WTC11 (cell line): ENCODE measurements around the gene CENATAC.
"Not testable (repeated sequence)": the region's sequence is repeated elsewhere in the genome, so short reads cannot be mapped to it uniquely, and the experiment has no call there.

Experiments
- ATF1 ChIP-seq: sonication (generic); formaldehyde crosslinking; IDR thresholded peaks from 2 replicates; pipeline ENCODE4 v1.8.1; 2023; ENCODE audit warnings: mild to moderate bottlenecking, moderate library complexity, missing genetic modification reagents
- CREM ChIP-seq: sonication (generic); formaldehyde crosslinking; IDR thresholded peaks from 2 replicates; pipeline ENCODE4 v1.8.1; 2022; ENCODE audit warnings: mild to moderate bottlenecking, missing genetic modification reagents, moderate library complexity
- GTF2I ChIP-seq: fragments of 250-450 bp; sonication (Bioruptor Pico); conservative IDR thresholded peaks from 2 replicates; pipeline ENCODE4 v1.4.0; 2021; ENCODE audit warnings: mild to moderate bottlenecking
- NFE2L1 ChIP-seq: sonication (generic); formaldehyde crosslinking; IDR thresholded peaks from 2 replicates; pipeline ENCODE4 v1.8.1; 2023; ENCODE audit warnings: missing genetic modification reagents
- NR1H2 ChIP-seq: sonication (generic); formaldehyde crosslinking; IDR thresholded peaks from 2 replicates; pipeline ENCODE4 v1.9.0; 2021; ENCODE audit warnings: mild to moderate bottlenecking, moderate library complexity, missing genetic modification reagents
- SMAD3 ChIP-seq: sonication (generic); formaldehyde crosslinking; IDR thresholded peaks from 2 replicates; pipeline ENCODE4 v1.8.0; 2022; ENCODE audit warnings: missing genetic modification reagents, mild to moderate bottlenecking, borderline replicate concordance
- SP1 ChIP-seq: sonication (generic); formaldehyde crosslinking; conservative IDR thresholded peaks from 2 replicates; pipeline ENCODE4 v1.8.1; 2022; ENCODE audit warnings: missing genetic modification reagents
- TEAD4 ChIP-seq: sonication (generic); formaldehyde crosslinking; IDR thresholded peaks from 2 replicates; pipeline ENCODE4 v1.8.0; 2022; ENCODE audit warnings: mild to moderate bottlenecking, missing genetic modification reagents
- TF ChIP-seq, protein P1 (sequence below): sonication (generic); formaldehyde crosslinking; IDR thresholded peaks from 2 replicates; pipeline ENCODE4 v1.8.0; 2022; ENCODE audit warnings: mild to moderate bottlenecking, missing genetic modification reagents
- TF ChIP-seq, protein P2 (sequence below): fragments of 200-600 bp; IDR thresholded peaks from 2 replicates; pipeline ENCODE4 v1.8.0; 2022; ENCODE audit warnings: antibody characterized with exemption
- TF ChIP-seq, protein P3 (sequence below): sonication (generic); formaldehyde crosslinking; IDR thresholded peaks from 2 replicates; pipeline ENCODE4 v1.8.1; 2022; ENCODE audit warnings: low read depth, missing genetic modification reagents, borderline replicate concordance
- TF ChIP-seq, protein P4 (sequence below): fragments of 250-450 bp; sonication (Bioruptor Pico); IDR thresholded peaks from 2 replicates; pipeline ENCODE4 v1.9.0; 2021; ENCODE audit warnings: moderate library complexity, mild to moderate bottlenecking, inconsistent platforms, borderline replicate concordance

DNA sequence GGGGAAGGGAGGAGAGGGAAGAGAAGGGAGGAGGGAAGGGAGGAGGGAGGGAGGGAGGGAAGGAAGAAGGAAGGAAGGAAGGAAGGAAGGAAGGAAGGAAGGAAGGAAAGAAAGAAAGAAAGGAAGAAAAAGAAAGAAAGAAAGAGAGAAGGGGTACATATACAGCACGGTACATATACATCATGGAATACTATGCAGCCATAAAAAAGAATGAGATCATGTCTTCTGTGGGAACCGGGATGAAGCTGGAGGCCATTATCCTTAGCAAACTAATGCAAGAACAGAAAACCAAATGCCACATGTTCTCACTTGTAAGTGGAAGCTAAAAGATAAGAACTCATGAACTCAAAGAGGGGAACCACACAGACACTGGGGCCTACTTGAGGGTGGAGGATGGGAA is 28.4 kb upstream of the CENATAC start:
- TF ChIP-seq ATF1, SMAD3, CREM, NFE2L1, GTF2I, NR1H2, SP1, TEAD4 (CRISPR knock-in tag): not testable (repeated sequence)
- TF ChIP-seq, protein P1, sequence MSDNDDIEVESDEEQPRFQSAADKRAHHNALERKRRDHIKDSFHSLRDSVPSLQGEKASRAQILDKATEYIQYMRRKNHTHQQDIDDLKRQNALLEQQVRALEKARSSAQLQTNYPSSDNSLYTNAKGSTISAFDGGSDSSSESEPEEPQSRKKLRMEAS (CRISPR knock-in tag), result not testable (repeated sequence)
- TF ChIP-seq, protein P2, sequence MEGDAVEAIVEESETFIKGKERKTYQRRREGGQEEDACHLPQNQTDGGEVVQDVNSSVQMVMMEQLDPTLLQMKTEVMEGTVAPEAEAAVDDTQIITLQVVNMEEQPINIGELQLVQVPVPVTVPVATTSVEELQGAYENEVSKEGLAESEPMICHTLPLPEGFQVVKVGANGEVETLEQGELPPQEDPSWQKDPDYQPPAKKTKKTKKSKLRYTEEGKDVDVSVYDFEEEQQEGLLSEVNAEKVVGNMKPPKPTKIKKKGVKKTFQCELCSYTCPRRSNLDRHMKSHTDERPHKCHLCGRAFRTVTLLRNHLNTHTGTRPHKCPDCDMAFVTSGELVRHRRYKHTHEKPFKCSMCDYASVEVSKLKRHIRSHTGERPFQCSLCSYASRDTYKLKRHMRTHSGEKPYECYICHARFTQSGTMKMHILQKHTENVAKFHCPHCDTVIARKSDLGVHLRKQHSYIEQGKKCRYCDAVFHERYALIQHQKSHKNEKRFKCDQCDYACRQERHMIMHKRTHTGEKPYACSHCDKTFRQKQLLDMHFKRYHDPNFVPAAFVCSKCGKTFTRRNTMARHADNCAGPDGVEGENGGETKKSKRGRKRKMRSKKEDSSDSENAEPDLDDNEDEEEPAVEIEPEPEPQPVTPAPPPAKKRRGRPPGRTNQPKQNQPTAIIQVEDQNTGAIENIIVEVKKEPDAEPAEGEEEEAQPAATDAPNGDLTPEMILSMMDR, result not testable (repeated sequence)
- TF ChIP-seq, protein P3, sequence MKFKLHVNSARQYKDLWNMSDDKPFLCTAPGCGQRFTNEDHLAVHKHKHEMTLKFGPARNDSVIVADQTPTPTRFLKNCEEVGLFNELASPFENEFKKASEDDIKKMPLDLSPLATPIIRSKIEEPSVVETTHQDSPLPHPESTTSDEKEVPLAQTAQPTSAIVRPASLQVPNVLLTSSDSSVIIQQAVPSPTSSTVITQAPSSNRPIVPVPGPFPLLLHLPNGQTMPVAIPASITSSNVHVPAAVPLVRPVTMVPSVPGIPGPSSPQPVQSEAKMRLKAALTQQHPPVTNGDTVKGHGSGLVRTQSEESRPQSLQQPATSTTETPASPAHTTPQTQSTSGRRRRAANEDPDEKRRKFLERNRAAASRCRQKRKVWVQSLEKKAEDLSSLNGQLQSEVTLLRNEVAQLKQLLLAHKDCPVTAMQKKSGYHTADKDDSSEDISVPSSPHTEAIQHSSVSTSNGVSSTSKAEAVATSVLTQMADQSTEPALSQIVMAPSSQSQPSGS (CRISPR knock-in tag), result not testable (repeated sequence)
- TF ChIP-seq, protein P4, sequence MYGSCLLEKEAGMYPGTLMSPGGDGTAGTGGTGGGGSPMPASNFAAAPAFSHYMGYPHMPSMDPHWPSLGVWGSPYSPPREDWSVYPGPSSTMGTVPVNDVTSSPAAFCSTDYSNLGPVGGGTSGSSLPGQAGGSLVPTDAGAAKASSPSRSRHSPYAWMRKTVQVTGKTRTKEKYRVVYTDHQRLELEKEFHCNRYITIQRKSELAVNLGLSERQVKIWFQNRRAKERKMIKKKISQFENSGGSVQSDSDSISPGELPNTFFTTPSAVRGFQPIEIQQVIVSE (CRISPR knock-in tag), result not testable (repeated sequence)
